ENCODE results near the gene KHDC4. TPM values are rescaled to one million over a fixed set of nuclear protein-coding genes. Genes with fewer than 3 reads are reported as not detected.
A peak's percentile ranks its signal among the peaks of the same experiment; 100 is the strongest.

KHDC4 gene
- total and polyA plus RNA-seq, 7 donors = 6.6 to 67.6 (median 33.5) TPM

GRCh38 chr1:155968051-155968400, 33.8 kb upstream of the KHDC4 start:
- no peak for DNase-seq
- intact Hi-C loops (cut with DNase I) = no loop called here
- Histone ChIP-seq H3K9me3 (no peaks in the 10 kb centered on the region), H3K27me3 (no peaks in the 10 kb centered on the region), H3K36me3 (peaks cover 22 to 47% (median 34%) of the 10 kb centered on the region in 4 donors), H3K4me1 (peaks cover 0 to 66% (median 55%) of the 10 kb centered on the region in 4 donors), H3K4me3 (no peak overlapping the region), H3K27ac (peak overlapping the region; percentile 63 to 72 (median 64))
- TF ChIP-seq EP300 (IDR thresholded peaks at IDR 0.05) = no peak
- TF ChIP-seq POLR2A (IDR thresholded peaks at IDR 0.05) = no peak
- no peak for TF ChIP-seq CTCF (IDR thresholded peaks at IDR 0.05)
- 77 to 90% methylated on average over 7 of the region's 7 CpGs for WGBS, 2 donors

- H3K27me3 ChIP-seq = no peaks in the 10 kb centered on the region
- H3K36me3 ChIP-seq = peaks cover 27 to 53% (median 40%) of the 10 kb centered on the region in 4 donors
- DNase-seq = no peak
- peak overlapping the region; percentile 63 to 72 (median 64) for H3K27ac ChIP-seq
- no peak overlapping the region for H3K4me3 ChIP-seq
- no peak for TF ChIP-seq EP300 (IDR thresholded peaks at IDR 0.05)
- TF ChIP-seq POLR2A (IDR thresholded peaks at IDR 0.05) = no peak
- TF ChIP-seq CTCF (IDR thresholded peaks at IDR 0.05) = no peak
- no peak for TF ChIP-seq POLR2AphosphoS5 (IDR thresholded peaks at IDR 0.05)
- H3K4me1 ChIP-seq = peaks cover 0 to 66% (median 57%) of the 10 kb centered on the region in 4 donors
- intact Hi-C loops (cut with DNase I) = no loop called here
- WGBS, 2 donors = 47 to 69% methylated on average over 13 of the region's 13 CpGs
- no peaks in the 10 kb centered on the region for H3K9me3 ChIP-seq
Observed at GRCh38 chr1:155967341-155968050, 33.3 kb upstream of the KHDC4 start.

- H3K4me1 ChIP-seq = peaks cover 0 to 66% (median 51%) of the 10 kb centered on the region in 4 donors
- DNase-seq = no peak
- H3K27ac ChIP-seq = peak overlapping the region; percentile 63 to 72 (median 64)
Observed at GRCh38 chr1:155966750-155967149, 32.5 kb upstream of the KHDC4 start.

GRCh38 chr1:155966135-155966534, 31.9 kb upstream of the KHDC4 start:
- Histone ChIP-seq H3K9me3 (no peaks in the 10 kb centered on the region), H3K4me1 (peaks cover 0 to 64% (median 47%) of the 10 kb centered on the region in 4 donors), H3K27me3 (no peaks in the 10 kb centered on the region), H3K36me3 (peaks cover 36 to 66% (median 52%) of the 10 kb centered on the region in 4 donors), H3K27ac (peak overlapping the region; percentile 63 to 72 (median 64)), H3K4me3 (no peak overlapping the region)
- WGBS, 2 donors = 80 to 87% methylated on average over 9 of the region's 9 CpGs
- no peak for DNase-seq
- intact Hi-C loops (cut with DNase I) = no loop called here
- TF ChIP-seq EP300 (IDR thresholded peaks at IDR 0.05) (no peak), CTCF (IDR thresholded peaks at IDR 0.05) (no peak), POLR2A (IDR thresholded peaks at IDR 0.05) (no peak), POLR2AphosphoS5 (IDR thresholded peaks at IDR 0.05) (no peak)

More at GRCh38 chr1:155966750-155967149, 32.5 kb upstream of the KHDC4 start:
- intact Hi-C loops (cut with DNase I) = no loop called here
- 35 to 52% methylated on average over 7 of the region's 7 CpGs for WGBS, 2 donors
- Histone ChIP-seq H3K4me3 (no peak overlapping the region), H3K36me3 (peaks cover 33 to 60% (median 47%) of the 10 kb centered on the region in 4 donors), H3K27me3 (no peaks in the 10 kb centered on the region), H3K9me3 (no peaks in the 10 kb centered on the region)
- TF ChIP-seq POLR2AphosphoS5 (IDR thresholded peaks at IDR 0.05) (no peak), EP300 (IDR thresholded peaks at IDR 0.05) (no peak), CTCF (IDR thresholded peaks at IDR 0.05) (no peak), POLR2A (IDR thresholded peaks at IDR 0.05) (no peak)
